CD8-positive, alpha-beta memory T cell (primary cell): Measurements from ENCODE around the gene XPO6. TPM values are rescaled to one million over a fixed set of nuclear protein-coding genes. Genes with fewer than 3 reads are reported as not detected.
A peak's percentile ranks its signal among the peaks of the same experiment; 100 is the strongest.

ENCODE experiments used
- CTCF ChIA-PET: fragments of 350-600 bp; sonication (Branson Sonifier 250); formaldehyde crosslinking; loops from one replicate; lab custom pipeline; 2021; ENCODE audit warnings: antibody characterized with exemption; lab: Charles Lee
- POLR2A ChIA-PET: fragments of 350-600 bp; sonication (Branson Sonifier 250); formaldehyde crosslinking; loops from one replicate; lab custom pipeline; 2021; ENCODE audit warnings: antibody characterized with exemption; lab: Charles Lee
- DNase-seq, 5 donors: peaks; one replicate each; pipeline versions ENCODE4 v3.0.0 to v3.0.0-alpha.2; 2020 to 2022; ENCODE audit warnings: mixed read lengths in 1 of 5
- H3K27ac ChIP-seq: one replicate; pipeline ENCODE4 v1.7.0; 2013; ENCODE audit warnings: low read depth, mild to moderate bottlenecking, low read length, moderate library complexity
- H3K27me3 ChIP-seq: 2 replicates; pipeline ENCODE4 v1.7.0; 2013; ENCODE audit warnings: low read length, mild to moderate bottlenecking; ENCODE audit not compliant: insufficient read depth, poor library complexity, severe bottlenecking
- H3K36me3 ChIP-seq: 2 replicates; pipeline ENCODE4 v1.7.0; 2013; ENCODE audit warnings: mild to moderate bottlenecking, low read length, moderate library complexity; ENCODE audit not compliant: insufficient read depth
- H3K4me1 ChIP-seq: 2 replicates; pipeline ENCODE4 v1.7.0; 2013; ENCODE audit warnings: mild to moderate bottlenecking, low read length, moderate library complexity; ENCODE audit not compliant: insufficient read depth
- H3K4me3 ChIP-seq: 2 replicates; pipeline ENCODE4 v1.7.0; 2013; ENCODE audit warnings: mild to moderate bottlenecking, low read length
- H3K9me3 ChIP-seq: 2 replicates; pipeline ENCODE4 v1.7.0; 2013; ENCODE audit warnings: mild to moderate bottlenecking, low read length
- H3K27ac Mint-ChIP-seq, 8 donors: one replicate each; pipeline ENCODE4 v1.8.0; 2020 to 2021; ENCODE audit warnings: mixed read lengths in 8 of 8, mild to moderate bottlenecking in 6 of 8, inconsistent platforms in 3 of 8, moderate library complexity in 3 of 8
- H3K27me3 Mint-ChIP-seq, 2 donors: one replicate each; pipeline ENCODE4 v1.8.0; 2020 to 2021; ENCODE audit warnings: mixed read lengths in 2 of 2, mild to moderate bottlenecking in 1 of 2, moderate library complexity in 1 of 2
- H3K36me3 Mint-ChIP-seq, 3 donors: one replicate each; pipeline ENCODE4 v1.8.0; 2020 to 2021; ENCODE audit warnings: mixed read lengths in 3 of 3, inconsistent platforms in 1 of 3, mild to moderate bottlenecking in 1 of 3
- H3K4me1 Mint-ChIP-seq, 3 donors: one replicate each; pipeline ENCODE4 v1.8.0; 2020 to 2021; ENCODE audit warnings: mixed read lengths in 3 of 3, inconsistent platforms in 1 of 3, mild to moderate bottlenecking in 1 of 3
- H3K4me3 Mint-ChIP-seq, 7 donors: one replicate each; pipeline ENCODE4 v1.8.0; 2020 to 2021; ENCODE audit warnings: mixed read lengths in 7 of 7, mild to moderate bottlenecking in 6 of 7, moderate library complexity in 4 of 7, inconsistent platforms in 2 of 7
- H3K9me3 Mint-ChIP-seq, 5 donors: one replicate each; pipeline ENCODE4 v1.8.0; 2020 to 2022; ENCODE audit warnings: mixed read lengths in 5 of 5, mild to moderate bottlenecking in 3 of 5, moderate library complexity in 2 of 5, inconsistent platforms in 1 of 5
- polyA plus RNA-seq: library from polyadenylated mRNA; unstranded; fragments of 300-500 nt; fragmentation: Illumina TruSeq; gene quantifications from one replicate; pipeline ENCODE4 v1.2.3, GENCODE V29; 2021
- total RNA-seq, 2 experiments: library from RNA; stranded (reverse); gene quantifications; one replicate each; pipeline ENCODE4 v1.2.3, GENCODE V29; 2021

The XPO6 gene
- total and polyA plus RNA-seq, 3 experiments from 2014 or later, result 96.8 to 234 (median 228) TPM

- CTCF ChIA-PET, result interaction anchor here (1.3 kb wide), 1 partner anchor 16 kb away, joined by 3 read pairs; no protein-coding TSS in a partner anchor
- POLR2A ChIA-PET, result no interaction called here
- H3K9me3 Mint-ChIP-seq, result no peaks in the 10 kb centered on the region
These were observed 124.6 kb downstream of the XPO6 start for GRCh38 chr16:28087140-28087660.

GRCh38 chr16:28086186-28087139 lies 125.3 kb downstream of the XPO6 start:
- DNase-seq, result no peak
- no peaks in the 10 kb centered on the region for H3K4me1 ChIP-seq
- Mint-ChIP-seq H3K9me3 (no peaks in the 10 kb centered on the region), H3K27me3 (peaks cover 0 to 3% of the 10 kb centered on the region in 2 donors), H3K4me3 (no peak overlapping the region), H3K36me3 (no peaks in the 10 kb centered on the region), H3K27ac (peak overlapping the region in 2 of 8 donors; percentile 39 to 41), H3K4me1 (peaks cover 3 to 6% (median 4%) of the 10 kb centered on the region in 3 donors)
- no peaks in the 10 kb centered on the region for H3K36me3 ChIP-seq
- CTCF ChIA-PET, result interaction anchor here (1.3 kb wide), 1 partner anchor 15 kb away, joined by 3 read pairs; no protein-coding TSS in a partner anchor
- POLR2A ChIA-PET, result no interaction called here
- no peaks in the 10 kb centered on the region for H3K9me3 ChIP-seq
- H3K27ac ChIP-seq, result no peak overlapping the region
- H3K27me3 ChIP-seq, result no peaks in the 10 kb centered on the region
- H3K4me3 ChIP-seq, result no peak overlapping the region

More at GRCh38 chr16:28087140-28087660, 124.6 kb downstream of the XPO6 start:
- no peak for DNase-seq
- Mint-ChIP-seq H3K36me3 (peaks cover 0 to 1% (median 0%) of the 10 kb centered on the region in 3 donors), H3K27me3 (peaks cover 0 to 3% of the 10 kb centered on the region in 2 donors), H3K4me1 (peaks cover 3 to 6% (median 4%) of the 10 kb centered on the region in 3 donors), H3K4me3 (no peak overlapping the region), H3K27ac (peak overlapping the region in 1 of 8 donors; percentile 78)
- Histone ChIP-seq H3K4me1 (no peaks in the 10 kb centered on the region), H3K4me3 (no peak overlapping the region), H3K9me3 (no peaks in the 10 kb centered on the region), H3K36me3 (no peaks in the 10 kb centered on the region), H3K27ac (no peak overlapping the region), H3K27me3 (no peaks in the 10 kb centered on the region)

GRCh38 chr16:28085389-28086171 lies 126.2 kb downstream of the XPO6 start:
- no peak for DNase-seq
- Mint-ChIP-seq H3K4me1 (peaks cover 3 to 6% (median 4%) of the 10 kb centered on the region in 3 donors), H3K36me3 (no peaks in the 10 kb centered on the region), H3K4me3 (no peak overlapping the region), H3K27ac (peak overlapping the region in 1 of 8 donors; percentile 39), H3K27me3 (peaks cover 0 to 3% of the 10 kb centered on the region in 2 donors), H3K9me3 (no peaks in the 10 kb centered on the region)
- Histone ChIP-seq H3K4me3 (no peak overlapping the region), H3K36me3 (no peaks in the 10 kb centered on the region), H3K9me3 (no peaks in the 10 kb centered on the region), H3K4me1 (no peaks in the 10 kb centered on the region), H3K27ac (no peak overlapping the region), H3K27me3 (no peaks in the 10 kb centered on the region)
- ChIA-PET POLR2A (no interaction called here), CTCF (interaction anchor here (1.3 kb wide), 1 partner anchor 14 kb away, joined by 3 read pairs; no protein-coding TSS in a partner anchor)

- Mint-ChIP-seq H3K36me3 (no peaks in the 10 kb centered on the region), H3K27me3 (peaks cover 0 to 3% of the 10 kb centered on the region in 2 donors), H3K27ac (no peak overlapping the region), H3K4me3 (no peak overlapping the region), H3K9me3 (no peaks in the 10 kb centered on the region), H3K4me1 (no peaks in the 10 kb centered on the region)
- CTCF ChIA-PET, result no interaction called here
- no peak overlapping the region for H3K4me3 ChIP-seq
- H3K36me3 ChIP-seq, result no peaks in the 10 kb centered on the region
- no peaks in the 10 kb centered on the region for H3K27me3 ChIP-seq
- no peak overlapping the region for H3K27ac ChIP-seq
- POLR2A ChIA-PET, result no interaction called here
- H3K4me1 ChIP-seq, result no peaks in the 10 kb centered on the region
- DNase-seq, result no peak
- no peaks in the 10 kb centered on the region for H3K9me3 ChIP-seq
These were observed 127.6 kb downstream of the XPO6 start for GRCh38 chr16:28084209-28084608.

GRCh38 chr16:28082624-28083023 lies 129.1 kb downstream of the XPO6 start:
- peaks cover 0 to 3% of the 10 kb centered on the region in 2 donors for H3K27me3 Mint-ChIP-seq
- no peak for DNase-seq
- no peaks in the 10 kb centered on the region for H3K9me3 ChIP-seq
- no peaks in the 10 kb centered on the region for H3K4me1 Mint-ChIP-seq
- no peak overlapping the region for H3K27ac ChIP-seq
- no peaks in the 10 kb centered on the region for H3K27me3 ChIP-seq
- H3K4me1 ChIP-seq, result no peaks in the 10 kb centered on the region
- no peaks in the 10 kb centered on the region for H3K36me3 Mint-ChIP-seq
- ChIA-PET POLR2A (interaction anchor here (0.7 kb wide), 1 partner anchor 51 kb away, joined by 4 read pairs; no protein-coding TSS in a partner anchor), CTCF (interaction anchor here (1.0 kb wide), 1 partner anchor 12 kb away, joined by 3 read pairs; no protein-coding TSS in a partner anchor)
- H3K9me3 Mint-ChIP-seq, result no peaks in the 10 kb centered on the region
- no peak overlapping the region for H3K4me3 ChIP-seq
- no peak overlapping the region for H3K4me3 Mint-ChIP-seq
- no peak overlapping the region for H3K27ac Mint-ChIP-seq
- H3K36me3 ChIP-seq, result no peaks in the 10 kb centered on the region

GRCh38 chr16:28081391-28081968 lies 130.3 kb downstream of the XPO6 start:
- H3K9me3 Mint-ChIP-seq, result no peaks in the 10 kb centered on the region
- CTCF ChIA-PET, result interaction anchor here (2.5 kb wide), 1 partner anchor 10 kb away, joined by 11 read pairs; no protein-coding TSS in a partner anchor
- no peaks in the 10 kb centered on the region for H3K4me1 Mint-ChIP-seq
- POLR2A ChIA-PET, result no interaction called here
- Histone ChIP-seq H3K4me1 (no peaks in the 10 kb centered on the region), H3K4me3 (no peak overlapping the region), H3K27ac (no peak overlapping the region), H3K27me3 (no peaks in the 10 kb centered on the region), H3K36me3 (no peaks in the 10 kb centered on the region), H3K9me3 (no peaks in the 10 kb centered on the region)
- no peak for DNase-seq
- H3K27ac Mint-ChIP-seq, result no peak overlapping the region
- H3K4me3 Mint-ChIP-seq, result no peak overlapping the region
- H3K27me3 Mint-ChIP-seq, result peaks cover 0 to 3% of the 10 kb centered on the region in 2 donors
- H3K36me3 Mint-ChIP-seq, result no peaks in the 10 kb centered on the region

- Mint-ChIP-seq H3K4me1 (no peaks in the 10 kb centered on the region), H3K4me3 (no peak overlapping the region), H3K36me3 (no peaks in the 10 kb centered on the region), H3K27me3 (no peaks in the 10 kb centered on the region), H3K9me3 (no peaks in the 10 kb centered on the region), H3K27ac (no peak overlapping the region)
- Histone ChIP-seq H3K36me3 (no peaks in the 10 kb centered on the region), H3K27me3 (no peaks in the 10 kb centered on the region), H3K4me3 (no peak overlapping the region), H3K27ac (no peak overlapping the region), H3K4me1 (no peaks in the 10 kb centered on the region), H3K9me3 (no peaks in the 10 kb centered on the region)
- CTCF ChIA-PET, result no interaction called here
- no peak for DNase-seq
- POLR2A ChIA-PET, result no interaction called here
These were observed 133.5 kb downstream of the XPO6 start for GRCh38 chr16:28078261-28078660.
